ENCODE data around the gene SORCS1.

The SORCS1 gene

DNA sequence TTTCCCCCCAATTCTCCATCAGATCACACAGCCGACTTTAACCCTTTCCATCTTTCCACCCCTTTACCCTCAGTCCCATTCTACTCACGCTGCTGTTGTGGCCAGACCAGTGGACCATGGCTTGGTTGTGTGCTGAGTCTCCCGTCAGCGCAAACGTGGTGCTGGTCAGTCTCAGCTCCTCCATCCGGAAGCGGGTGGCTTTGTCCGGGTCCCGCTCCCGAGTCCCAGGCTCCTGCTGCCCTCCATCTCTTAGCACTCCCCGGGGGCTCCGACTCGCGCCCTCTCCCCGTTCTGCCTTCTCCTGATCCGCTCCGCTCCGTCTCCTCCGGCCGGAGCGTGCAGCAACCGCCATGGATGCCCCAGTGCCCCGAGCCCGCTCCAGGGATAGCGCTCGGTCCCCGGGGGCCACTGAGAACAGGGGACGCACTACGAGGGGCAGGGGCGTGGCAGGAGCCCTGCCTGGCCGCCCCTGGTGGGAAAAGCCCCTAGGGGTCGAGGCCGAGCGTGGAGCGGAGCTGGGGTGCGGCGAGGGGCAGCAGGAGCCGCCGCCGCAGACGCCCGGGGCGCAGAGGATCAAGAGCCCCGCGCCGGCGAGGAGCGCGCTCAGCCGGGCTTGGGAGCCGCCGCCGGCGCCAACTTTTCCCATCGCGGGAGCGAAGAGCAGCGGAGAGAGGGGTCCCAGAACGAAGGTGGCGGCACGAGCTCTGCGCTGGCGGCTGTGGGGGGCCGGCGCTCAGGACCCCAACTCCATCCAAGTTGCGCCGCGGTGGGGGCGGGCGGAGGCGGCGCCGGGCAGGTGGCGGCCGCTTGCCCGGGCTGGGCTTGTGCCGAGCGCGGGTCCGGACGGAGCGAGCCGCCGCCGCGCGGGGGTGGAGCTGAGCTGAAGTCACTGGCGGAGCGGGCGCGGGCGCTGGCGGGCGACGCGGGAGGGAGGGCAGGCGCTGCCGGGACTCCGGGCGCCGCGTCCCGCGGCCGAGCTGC lies at the start of gene SORCS1:
SORCS1 (minus strand) TSS at position 826 of the 981 bp plus-strand sequence.
- DNase-seq = no peak

DNA sequence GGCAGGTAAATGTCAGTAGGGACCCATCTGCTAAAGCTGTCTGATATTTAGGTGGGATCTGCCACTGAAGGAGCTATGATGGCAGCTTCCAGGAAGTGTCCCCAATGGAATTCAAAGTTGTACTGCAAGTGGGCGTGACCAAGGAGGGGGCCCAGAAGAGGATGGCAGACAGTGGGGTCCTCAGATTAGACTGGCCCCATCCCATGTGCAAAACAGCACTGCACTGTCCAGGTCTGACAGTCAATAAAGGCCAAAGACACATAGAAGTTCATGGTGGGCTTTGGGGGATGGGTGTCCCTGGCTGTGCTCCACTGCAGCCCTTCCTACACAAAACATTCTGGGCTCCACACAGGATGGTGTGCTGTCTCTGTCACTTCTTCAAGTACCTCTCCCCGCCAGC lies 49.8 kb upstream of the SORCS1 start:
- DNase-seq = no peak

GRCh38 chr10:107213861-107214260 lies 49.4 kb upstream of the SORCS1 start:
- no peak for DNase-seq

- DNase-seq = no peak
These were observed 42.3 kb upstream of the SORCS1 start for GRCh38 chr10:107206833-107207232.

DNA sequence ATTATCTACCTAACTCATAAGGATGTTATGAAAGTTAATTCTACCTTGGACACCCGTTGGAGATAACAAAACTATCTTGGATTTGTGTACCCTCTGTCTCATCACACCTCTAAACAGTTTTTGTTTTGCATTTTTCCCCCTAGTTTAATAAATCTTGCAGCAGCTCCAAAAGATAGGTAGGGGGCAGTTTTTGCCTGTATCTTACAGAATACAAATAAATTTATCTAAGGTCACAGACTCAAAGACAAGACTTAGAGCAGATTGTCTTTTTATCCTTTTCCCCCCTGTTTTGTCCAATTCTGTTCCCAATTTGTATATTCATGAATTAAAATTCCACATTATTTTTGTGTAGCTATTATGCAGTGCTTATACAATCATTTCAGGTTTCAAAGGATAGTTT lies 5.0 kb upstream of the SORCS1 start:
- DNase-seq = no peak

GRCh38 chr10:107168738-107169137 lies 4.2 kb upstream of the SORCS1 start:
- no peak for DNase-seq

DNA sequence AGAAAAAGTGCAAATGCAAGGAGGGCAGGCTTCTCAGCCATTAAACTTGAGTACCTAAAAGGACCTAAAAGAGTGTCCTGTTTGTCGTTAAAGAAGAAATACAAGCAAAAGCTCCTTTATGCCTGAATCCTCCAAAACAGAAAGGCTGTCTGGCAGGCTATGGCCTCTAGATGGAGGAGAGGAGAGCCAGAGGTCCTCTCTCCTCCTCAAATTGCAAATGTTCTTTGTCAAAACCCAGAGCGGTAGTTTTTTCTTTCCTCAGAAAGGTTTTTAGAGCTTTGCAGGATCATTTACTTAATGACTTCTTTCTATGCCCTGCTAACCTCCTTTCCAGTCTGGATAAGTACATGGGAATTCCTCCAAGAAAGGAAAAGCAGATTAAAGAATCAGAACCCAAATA lies 1.9 kb upstream of the SORCS1 start:
- DNase-seq = no peak

- DNase-seq = no peak
These were observed 486 bp upstream of the SORCS1 start for GRCh38 chr10:107164992-107165391.

DNA sequence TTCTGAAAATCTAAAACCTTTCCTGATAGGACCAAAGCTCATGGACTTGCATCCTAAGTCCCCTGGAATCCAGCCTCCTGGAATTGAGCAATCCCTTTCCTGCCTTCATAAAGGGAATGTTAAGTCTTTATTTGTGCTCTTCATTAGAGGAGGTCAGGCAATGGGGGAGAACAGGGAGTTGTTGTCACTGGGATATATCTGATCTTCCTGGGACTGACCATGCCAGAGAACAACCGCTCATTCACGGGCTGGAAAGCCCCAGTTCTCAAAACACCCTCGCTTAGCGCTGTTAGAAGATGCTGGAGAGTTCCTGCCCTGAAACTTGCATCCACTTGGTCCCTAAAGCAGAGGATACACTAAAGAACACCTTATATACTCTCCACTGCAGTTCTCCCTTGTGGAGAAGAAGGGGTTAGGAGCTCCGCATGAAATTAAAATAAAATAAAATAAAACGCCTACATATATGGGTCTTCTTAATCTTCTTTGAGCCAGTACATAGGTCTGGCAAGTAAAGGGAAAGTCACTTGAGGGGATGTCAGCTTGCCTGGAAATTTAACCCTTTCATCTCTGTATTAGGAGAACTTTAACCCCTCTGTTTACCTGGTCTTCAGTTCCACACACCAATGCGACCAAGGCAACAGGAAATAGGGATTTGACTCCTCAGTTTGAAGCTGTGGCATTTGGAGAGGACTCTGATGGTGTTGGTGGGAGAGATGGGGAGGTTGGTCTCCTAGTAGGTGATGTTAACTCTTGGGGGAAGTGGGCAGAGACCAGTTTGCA lies 1.2 kb downstream of the SORCS1 start:
- no peak for DNase-seq

DNA sequence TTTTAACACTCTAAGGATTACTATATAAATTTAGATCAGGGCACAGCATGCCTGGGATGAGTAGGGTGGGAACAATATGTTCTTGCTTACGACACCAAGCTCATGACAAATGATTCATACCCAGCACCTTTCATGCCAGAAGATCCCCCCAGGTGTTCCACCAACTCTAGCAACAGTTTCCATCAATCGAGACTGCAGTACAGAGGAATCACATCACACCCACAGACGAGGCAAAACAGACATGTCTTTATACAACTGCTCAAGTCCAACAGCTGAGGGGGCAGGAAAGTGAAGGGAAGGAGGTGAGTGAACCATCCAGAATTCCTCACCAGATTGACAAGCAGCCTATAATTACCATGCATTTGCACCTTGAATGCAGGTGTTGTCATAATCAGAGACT lies 3.6 kb downstream of the SORCS1 start:
- DNase-seq = no peak

DNA sequence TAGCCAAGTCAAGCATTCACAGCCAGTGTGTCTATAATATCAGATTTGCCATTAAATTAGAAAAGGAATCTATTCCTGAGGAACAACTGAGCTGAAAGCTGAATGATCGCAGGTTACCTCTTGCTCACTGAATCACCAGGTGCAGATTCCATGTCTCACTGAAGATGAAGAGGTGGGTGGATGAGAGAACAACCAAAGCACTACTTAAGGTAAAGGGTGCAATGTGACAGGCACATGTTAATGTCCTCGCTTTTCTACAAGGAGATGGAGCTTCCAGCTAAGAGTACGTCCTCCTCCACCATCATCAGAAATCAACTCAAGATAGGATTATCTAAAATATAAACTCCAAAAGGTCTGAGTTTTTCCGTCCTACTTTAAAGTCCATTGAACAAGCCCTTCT lies 4.6 kb downstream of the SORCS1 start:
- DNase-seq = no peak

- DNase-seq = no peak
These were observed 7.4 kb downstream of the SORCS1 start for GRCh38 chr10:107157071-107157470.

DNA sequence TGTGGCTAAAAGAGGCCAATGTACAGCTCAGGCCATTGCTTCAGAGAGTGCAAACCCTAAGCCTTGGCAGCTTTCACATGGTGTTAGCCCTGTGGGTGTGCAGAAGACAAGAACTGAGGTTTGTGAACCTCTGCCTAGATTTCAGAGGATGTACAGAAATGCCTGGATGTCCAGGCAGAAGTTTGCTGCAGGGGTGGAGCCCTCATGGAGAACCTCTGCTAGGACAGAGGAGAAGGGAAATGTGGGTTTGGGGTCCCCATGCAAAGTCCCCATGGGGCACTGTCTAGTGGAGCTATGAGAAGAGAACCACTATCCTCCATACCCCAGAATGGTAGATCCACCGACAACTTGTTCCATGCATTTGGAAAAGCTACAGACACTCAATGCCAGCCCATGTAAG lies 12.4 kb downstream of the SORCS1 start:
- no peak for DNase-seq

DNA sequence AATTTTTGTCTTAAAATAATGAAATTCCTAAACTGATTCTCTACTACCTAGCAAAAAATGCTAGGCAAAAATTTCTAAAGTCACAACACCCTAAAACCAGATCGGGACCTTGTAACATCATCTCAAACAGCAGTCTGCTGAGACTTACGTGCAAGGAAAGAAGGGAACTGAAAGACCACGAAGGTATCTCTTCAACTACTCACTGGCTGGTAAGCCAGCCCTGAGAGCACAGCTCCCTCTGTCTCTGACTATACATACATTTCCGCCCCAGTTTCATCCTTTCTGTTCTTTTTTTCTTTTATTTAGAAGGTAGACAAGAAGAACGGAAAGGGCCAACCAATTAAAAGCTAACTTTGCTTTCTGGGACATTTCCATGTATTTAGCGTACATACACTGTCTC lies 15.6 kb downstream of the SORCS1 start:
- DNase-seq = no peak

GRCh38 chr10:107144490-107144889 lies 20.0 kb downstream of the SORCS1 start:
- no peak for DNase-seq

- DNase-seq = no peak
These were observed 22.9 kb downstream of the SORCS1 start for GRCh38 chr10:107141524-107142061.

DNA sequence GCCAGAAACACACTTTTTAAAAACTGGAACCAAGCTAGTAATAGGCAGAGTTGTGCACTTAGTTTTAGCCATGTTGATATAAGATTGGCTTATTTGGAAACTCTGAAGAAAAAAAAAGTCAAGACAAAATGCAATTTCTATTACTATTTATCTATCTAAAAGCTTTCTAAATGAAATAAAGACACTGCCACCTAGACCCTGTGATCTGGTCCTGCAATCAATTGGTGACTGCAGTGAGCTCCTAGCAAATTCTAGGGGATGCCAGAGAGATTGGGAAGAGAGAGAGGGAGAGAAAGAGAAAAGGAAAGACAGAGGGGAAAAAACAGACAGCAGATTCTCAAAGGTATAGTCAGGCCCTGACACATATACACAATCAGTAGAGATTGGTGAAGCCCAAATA lies 25.3 kb downstream of the SORCS1 start:
- DNase-seq = no peak

- no peak for DNase-seq
These were observed 30.9 kb downstream of the SORCS1 start for GRCh38 chr10:107133656-107134055.

DNA sequence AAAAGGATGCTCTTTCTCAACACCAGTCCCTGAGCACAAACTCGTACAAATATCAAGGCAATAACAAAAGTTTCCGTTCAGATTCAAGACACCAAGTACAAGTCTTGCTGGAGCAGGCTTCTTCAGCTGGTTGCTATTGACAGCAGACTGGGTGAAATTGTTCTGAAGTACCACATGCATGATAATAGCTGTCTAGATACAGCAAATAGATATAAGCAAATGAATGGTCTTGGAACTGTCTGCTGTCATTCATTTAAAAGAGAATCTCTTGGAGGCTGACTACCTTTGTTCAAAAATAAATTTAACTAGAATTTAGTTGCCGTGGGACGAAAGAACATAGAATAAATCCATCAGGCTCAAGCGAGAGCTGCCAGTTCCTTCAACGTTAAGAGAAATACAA lies 35.5 kb downstream of the SORCS1 start:
- DNase-seq = no peak

DNA sequence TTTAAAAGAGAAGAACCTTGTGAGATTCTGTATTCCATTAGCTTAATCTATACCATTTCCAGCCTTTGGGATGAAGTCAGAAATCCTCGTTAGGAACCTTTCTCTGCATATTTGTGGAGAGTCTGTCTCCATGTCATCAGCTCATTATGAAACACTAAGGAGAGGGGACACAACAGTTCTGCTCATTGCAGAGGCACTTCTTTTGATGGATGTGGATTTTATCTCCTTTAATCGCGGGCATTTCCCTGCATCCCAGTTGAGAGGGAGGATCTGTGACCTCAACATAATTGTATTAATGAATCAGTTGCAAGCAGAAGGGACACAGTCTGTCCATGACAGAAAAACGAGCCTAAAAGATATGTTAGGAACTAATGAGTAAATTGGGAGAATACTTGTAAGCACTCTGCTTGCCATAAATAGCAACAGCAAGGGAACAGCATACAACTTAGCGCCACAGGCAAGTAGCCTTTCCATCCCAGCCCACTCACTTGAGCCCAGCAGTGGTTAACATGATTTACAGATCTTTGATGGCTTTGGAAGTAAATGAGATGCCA lies 37.9 kb downstream of the SORCS1 start:
- DNase-seq = no peak

GRCh38 chr10:107122703-107123102 lies 41.8 kb downstream of the SORCS1 start:
- DNase-seq = no peak

GRCh38 chr10:107118866-107119265 lies 45.6 kb downstream of the SORCS1 start:
- no peak for DNase-seq

- no peak for DNase-seq
These were observed 60.4 kb downstream of the SORCS1 start for GRCh38 chr10:107104026-107104652.

Measured in activated CD4-positive, CD25-positive, alpha-beta regulatory T cell treated with anti-CD3 and anti-CD28 coated beads, Interleukin-2, amount 50 U/mL, for 72 hours (primary cell).